Measurements from ENCODE around the gene PHLDA2.

The PHLDA2 gene, protein sequence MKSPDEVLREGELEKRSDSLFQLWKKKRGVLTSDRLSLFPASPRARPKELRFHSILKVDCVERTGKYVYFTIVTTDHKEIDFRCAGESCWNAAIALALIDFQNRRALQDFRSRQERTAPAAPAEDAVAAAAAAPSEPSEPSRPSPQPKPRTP

DNA sequence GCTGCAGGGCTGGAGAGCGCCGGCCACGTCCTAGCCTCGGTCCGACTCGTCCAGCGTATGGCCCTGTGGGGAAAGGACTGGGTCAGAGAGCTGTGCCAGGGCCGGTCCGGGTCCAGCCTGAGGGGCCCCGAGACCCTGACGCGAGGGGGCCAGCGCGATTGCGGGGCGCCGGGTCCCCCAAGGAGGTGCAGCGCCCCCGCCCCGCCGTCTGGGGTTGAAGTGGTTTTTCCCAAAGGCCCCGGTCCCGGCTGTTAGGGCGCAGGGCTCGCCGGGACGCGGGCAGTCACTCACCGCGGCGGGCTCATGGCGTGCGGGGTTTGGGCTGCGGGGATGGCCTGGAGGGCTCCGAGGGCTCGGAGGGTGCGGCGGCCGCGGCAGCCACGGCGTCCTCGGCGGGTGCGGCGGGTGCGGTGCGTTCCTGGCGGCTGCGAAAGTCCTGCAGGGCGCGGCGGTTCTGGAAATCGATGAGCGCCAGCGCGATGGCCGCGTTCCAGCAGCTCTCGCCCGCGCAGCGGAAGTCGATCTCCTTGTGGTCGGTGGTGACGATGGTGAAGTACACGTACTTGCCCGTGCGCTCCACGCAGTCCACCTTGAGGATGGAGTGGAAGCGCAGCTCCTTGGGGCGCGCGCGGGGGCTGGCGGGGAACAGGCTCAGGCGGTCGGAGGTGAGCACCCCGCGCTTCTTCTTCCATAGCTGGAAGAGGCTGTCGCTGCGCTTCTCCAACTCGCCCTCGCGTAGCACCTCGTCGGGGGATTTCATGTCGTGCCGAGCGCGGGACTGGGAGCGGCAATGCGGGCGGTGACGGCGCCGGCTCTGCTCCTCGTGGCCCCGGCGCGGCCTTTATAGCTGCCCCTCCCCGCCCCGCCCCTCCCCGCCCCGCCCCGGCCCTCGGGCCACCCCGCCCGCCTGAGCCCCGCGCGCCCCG lies at the start of gene PHLDA2:
Gene PHLDA2, minus strand, starts transcription at position 816 of the 926 bp plus-strand sequence. Its CDS starts 56 bp downstream, at position 760.
- no peak for DNase-seq

DNA sequence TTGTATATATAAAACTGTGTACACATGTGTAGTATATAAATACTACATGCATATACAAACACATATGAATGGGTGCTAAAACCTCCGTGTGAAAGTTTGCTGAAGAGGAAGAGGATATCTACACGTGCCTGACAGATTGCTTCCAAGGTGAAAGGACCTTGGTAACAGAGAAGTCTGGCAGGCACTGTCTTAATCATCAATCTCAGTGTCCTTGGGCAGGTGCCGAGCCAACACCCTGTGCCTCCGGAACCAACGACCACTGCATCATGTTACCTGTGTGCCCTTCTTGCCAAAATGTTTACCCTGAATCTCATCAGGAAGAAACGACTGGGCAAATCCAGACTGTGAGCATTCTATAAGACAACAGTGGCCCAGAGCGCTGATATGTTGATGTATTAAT lies 47.9 kb upstream of the PHLDA2 start:
- peak; percentile 3 for DNase-seq

DNA sequence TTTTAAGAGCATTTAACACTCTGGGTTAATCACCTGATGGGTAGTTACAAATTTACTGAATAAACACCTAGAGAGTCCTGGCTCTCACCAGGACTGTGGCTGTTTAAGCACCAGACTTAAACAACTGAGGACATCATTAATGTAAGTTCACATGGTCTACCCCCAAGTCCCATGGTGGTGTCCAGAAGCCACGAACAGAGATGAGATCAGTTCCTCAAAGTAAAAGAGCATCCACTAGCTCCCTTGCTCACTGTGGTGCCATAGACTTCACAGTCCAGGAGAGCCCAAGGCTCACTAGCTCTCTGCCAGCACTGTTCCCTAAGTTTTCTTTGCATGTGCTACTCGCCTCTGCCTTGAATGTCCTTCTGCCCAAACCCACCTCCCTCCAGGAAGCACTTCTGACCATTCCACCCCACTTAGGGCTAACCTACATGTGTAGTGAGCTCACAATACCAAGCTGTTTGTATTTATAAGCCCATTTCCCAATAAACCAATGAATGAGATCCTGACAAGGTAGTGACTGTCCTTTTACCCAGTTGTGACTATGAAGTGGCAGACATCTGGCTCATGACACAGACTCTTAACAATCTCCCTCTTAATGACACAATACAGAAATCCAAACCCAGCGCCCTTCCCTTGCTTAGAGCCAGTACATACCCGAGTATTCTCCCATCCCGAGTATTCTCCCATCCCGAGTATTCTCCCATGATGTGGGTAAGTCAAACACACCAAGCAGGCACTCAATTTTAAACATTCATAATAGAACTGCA lies 47.3 kb upstream of the PHLDA2 start:
- peak; percentile 0 for DNase-seq

DNA sequence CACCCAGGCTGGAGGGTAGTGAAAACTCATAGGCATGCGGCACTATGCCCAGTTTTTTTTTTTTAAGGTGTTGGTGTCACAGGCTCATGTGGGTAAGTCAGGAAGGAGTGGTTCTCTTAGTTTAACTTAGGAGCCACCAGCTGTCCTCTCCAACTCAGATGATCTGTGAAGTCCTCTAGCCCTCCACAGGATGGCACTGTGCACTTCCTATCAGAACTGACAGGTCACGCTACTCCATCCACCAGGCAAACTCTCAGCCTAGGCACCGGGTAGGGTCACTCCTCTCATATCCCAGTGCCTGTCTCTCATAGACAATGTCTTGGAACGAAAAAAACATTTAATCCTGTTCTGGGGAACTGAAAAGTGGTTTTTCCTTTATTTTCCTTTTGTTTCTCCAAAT lies 46.4 kb upstream of the PHLDA2 start:
- no peak for DNase-seq

DNA sequence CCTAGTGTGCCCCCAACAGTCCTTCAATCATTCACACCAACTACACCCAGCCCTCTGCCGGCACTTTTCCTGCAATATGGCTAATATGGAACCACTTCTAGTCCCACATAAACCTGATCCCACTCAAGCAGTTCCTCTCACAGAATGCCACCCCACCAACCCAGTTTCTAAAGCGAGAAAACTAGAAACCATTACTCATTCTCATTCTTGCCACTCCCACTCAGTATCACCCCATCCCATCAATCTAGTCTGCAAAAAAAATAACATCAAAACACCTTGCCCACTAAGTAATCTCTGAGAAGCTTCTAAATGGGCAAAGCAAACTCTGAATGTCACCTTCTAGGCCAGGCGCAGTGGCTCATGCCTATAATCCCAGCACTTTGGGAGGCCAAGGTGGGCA lies 45.1 kb upstream of the PHLDA2 start:
- no peak for DNase-seq

DNA sequence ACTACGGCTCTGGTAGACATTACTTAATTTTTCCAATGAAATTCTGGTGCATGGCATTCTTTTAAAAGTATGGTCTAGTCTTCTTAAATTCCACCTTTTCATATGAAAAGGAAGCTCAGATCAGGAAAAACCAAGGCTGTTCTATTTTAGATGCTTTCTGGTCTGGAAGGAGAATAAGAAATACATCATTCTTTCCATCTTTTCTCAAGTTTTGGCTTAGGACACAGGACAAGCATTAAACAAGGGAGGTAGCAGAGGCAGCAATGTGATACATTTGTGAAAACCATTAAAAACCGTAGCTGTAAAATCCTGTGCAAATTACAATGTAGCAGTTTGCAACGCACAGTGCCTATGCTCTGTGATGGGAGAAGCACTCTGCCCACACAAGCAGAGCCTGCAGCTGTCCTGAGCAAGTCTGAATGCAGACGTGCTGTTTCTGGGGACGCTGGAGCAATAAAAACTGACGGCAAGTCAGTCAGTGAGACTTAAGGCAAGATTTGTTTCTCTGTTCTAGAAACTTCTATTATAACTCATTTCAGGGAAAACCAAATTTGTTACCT lies 39.2 kb upstream of the PHLDA2 start:
- no peak for DNase-seq

DNA sequence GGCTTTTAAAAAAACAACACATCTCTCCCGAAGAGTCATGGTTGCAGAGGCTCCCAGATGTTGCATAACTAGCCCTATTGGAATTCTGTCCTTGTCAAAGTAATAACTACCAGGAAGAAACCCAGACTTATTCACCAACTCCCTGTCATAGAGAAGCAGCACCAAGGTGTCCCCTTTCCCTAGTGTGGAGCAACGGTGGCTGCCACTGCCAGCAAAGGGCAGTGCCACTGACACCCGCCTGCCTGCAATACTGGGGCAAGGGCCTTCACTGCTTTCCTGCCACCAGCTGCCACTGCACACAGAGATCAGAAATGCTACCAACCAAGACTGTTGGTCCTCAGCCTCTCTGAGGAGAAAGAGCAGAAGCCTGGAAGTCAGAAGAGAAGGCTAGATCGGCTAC lies 35.6 kb upstream of the PHLDA2 start:
- no peak for DNase-seq

DNA sequence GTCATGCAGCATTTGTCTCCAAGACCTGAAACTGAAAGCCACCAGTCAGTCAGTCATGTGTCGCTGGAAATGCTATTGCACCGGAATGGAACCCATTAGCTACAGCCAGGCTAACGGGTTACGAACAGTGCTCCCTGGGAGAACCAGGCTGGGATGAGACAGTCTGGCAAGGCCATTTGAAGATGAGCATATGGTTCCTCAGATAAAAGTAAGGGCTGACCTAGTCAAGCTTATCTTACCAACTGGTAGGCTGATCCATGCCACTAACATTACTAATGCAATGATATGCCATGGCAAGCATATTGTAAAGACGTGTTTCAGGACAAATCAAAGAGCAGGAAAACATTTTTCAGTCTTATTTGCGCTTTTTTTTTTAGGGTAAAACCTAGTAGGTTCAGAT lies 34.5 kb upstream of the PHLDA2 start:
- DNase-seq = no peak

DNA sequence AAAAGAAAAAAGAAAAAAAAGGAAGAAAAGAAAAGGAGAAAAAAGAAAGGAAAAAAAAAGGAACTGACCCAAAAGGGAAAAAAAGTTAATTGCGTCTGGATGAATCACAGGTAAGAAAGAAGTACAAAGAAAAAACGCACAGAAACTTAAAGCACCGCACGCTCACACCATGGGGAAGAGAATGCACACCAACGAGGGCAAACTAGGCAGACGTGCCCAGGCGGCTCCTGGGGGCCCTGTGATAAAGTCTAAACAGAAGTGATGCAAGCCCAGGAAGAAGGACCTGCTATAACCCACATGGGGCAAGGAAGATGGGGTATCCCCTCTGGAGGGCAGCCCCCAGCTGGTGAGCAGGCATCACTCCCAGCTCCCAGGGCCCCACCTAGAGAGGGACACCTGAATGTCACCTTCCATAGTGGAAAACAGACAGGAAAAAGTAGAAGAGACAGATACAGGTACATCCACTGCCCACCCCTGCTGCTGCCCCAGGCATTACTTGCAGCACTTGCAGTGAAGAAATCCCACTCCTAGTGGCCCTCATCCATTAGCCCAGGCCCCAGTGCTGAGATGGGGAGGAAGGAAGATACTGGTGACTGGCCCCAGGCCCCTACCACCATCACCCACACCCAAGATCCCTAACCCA lies 34.0 kb upstream of the PHLDA2 start:
- no peak for DNase-seq

DNA sequence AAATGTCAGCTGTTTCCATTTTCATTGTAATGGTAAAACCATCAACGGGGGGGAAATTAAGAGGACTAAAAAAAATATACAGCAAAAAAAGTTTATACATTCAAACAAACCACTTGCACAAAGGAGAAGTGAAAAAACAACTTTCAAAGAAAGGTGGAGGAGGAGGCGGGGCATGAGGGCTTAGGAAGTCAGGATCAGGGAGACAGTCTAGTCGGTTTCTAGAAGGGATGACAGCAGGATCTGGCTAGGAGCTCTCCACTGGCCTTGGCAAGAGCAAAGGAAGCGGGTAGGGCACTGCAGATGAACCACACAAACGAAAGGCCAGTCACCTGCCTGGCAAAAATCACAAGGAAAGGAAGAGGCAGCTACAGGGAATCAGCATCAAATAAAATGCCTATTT lies 31.9 kb upstream of the PHLDA2 start:
- no peak for DNase-seq

DNA sequence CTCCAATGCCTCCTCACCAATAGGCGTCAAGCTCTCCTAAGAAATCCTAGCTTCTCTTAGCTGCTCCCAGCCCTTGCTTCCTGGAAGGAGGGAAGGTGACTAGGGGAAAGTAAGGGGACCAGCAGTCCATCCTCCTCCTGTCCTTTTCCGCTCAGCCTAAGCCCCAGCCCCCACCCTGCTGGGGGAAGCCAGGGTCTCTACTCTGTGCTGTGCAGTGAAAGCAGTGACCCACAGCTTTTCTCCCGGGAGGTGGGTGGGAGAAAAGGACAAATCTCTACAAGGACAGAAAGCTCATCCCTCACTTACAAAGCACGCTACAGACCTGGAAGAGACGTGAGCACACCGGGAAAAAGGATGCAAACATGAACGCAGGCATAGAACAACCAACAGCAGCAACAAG lies 30.9 kb upstream of the PHLDA2 start:
- DNase-seq = no peak

DNA sequence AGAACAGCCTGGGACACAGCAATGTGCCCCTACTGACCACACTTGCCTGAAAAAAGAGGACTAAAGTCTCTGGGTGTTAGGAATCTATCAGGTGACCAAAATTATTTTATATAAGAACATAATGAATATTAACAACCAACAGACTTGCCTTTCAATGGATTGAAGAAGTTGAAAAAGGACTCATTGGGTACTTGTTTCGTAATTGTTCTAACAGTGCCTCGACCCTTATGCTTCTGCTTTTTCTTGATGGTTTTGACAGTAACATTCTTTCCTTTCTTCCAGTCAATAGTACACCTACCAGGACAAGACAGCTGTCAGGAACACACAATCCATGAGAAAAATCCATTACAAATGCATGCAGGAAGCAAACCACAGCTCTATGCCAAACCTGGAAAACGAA lies 29.0 kb upstream of the PHLDA2 start:
- DNase-seq = no peak

DNA sequence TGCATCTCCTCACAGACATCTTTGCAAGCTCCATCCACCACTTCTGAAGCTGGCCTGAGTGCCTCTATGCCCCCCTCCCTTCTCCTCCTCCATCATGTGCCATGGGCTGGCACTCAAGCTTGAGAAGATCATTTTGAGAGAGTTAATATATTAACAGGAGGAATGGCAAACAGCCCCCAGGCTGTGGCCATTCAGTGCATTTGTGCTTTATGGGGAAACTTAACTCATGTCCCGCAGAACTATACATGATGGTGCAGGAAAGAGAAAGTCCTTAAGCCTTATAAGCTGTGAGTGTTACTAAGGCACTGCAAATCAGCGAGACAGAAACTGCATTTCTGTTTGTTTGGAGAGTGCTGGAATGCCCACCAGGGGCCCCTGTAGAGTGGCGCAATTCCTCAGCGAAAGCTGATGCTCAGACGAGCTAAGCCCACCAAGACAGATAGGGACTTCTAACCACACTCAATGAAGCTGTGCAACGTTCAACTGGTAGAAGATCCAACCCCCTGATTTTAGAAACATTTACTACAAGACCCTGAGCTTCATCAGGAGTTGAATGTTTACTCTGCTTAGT lies 26.8 kb upstream of the PHLDA2 start:
- no peak for DNase-seq

DNA sequence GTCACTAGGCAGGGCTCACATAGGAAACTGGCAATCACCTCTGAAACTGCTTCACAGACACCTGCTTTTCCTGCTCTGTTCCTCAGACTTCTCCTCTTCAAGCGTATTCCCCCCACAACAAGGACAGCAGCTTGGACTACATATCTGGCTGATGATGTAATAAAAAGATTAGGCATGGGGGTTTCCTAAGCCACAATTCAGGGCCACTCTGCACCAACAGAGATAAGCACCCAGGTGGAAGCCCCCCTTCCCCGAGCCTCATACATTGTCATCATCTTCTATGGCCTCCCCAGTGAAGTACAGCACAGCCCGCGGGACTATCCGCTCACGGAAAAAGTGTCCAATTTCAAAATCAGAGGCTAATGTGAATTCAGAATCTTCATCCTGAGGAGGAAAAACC lies 25.0 kb upstream of the PHLDA2 start:
- no peak for DNase-seq

DNA sequence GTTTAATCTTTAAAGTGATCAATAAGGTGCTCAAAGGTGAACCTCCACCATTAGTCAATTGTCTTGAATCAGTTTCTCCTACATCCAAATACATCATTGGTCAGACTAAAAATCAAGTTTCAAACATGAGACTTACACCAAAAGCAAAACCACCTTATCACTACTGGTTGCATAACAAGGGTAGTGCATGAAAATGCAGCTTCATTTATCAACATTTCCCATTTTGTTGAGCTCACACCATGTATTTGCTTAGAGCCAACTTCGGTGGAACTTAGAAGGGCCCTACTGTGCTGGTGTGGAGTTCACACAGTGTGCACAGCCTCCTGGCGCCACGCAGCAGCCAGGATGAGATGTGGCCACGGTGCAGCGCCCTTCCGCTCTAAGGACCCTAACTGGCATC lies 23.1 kb upstream of the PHLDA2 start:
- no peak for DNase-seq

DNA sequence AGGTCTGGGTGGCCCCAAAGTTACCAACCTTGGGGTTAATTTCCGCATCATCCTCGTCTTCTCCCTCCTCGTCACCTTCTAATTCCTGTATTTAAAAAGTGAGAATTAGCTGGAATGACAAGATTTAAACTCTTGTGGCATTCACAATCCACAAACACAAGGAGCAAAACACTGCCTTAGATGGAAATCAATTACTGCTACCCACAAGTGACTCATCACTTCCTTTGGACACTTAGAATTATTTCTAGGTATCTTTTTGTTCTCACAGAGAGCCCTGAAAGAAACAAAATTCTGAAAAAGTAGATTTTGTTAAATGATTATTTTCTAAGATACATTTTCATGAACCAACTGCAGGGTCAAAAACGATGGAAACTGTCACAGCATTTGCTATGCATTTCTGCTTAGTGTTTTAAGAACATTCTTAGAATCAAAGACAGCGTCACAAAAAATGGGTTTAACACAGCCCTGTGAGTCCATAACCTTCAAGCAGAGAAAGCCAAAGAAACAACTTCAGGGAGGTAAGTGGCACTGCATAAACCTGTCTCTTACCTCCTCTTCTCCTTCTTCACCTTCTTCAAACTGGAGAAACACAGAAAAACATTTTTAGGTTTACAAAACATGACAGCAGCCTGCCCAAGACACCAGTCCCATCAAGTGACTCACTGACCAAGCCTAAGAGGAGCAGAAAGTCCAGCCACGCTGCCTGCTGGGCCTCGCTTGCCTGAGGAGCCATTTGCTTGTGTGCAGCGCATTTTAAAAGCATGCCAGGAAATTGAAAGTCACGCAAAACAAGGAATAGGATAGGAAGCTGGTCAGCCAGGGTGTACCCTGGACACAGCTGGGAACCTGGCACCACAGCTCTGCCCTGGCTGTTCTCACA lies 22.3 kb upstream of the PHLDA2 start:
- no peak for DNase-seq

DNA sequence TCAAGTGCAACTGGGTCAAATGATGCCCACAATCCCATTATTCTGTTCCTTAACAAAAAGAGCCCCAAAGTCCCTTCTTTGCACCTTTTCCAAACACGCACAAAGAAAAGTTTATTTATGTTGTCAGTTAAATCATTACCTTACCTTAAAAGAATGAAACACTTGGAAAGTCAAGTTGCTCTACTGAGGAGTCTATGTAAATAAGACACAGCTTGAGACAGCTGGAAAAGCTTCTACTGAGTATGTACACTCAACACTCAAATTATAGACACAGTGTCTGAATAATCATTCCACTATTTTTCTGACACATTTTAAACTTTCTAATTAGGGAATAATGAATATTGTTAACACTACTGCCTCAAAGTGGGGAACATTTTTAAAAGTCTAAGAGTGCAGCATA lies 21.6 kb upstream of the PHLDA2 start:
- no peak for DNase-seq

DNA sequence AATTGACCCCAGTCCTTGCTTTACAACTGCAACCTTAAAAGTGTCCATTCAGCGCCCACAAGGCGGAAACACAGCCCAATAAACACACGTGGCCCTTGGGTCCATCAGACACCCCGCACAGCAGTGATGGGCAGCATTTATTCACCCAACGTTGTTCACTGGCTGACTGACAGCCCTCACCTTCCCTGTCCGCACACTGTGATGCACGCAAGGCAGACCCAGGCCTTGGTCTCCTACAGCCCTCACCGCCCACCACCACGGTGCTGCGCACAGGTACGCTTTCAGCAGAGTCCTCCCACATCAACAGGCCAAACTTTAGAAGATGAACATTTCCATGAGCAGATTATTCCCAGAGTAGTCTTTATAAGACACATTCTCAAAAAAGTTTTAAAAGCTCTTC lies 20.7 kb upstream of the PHLDA2 start:
- no peak for DNase-seq

DNA sequence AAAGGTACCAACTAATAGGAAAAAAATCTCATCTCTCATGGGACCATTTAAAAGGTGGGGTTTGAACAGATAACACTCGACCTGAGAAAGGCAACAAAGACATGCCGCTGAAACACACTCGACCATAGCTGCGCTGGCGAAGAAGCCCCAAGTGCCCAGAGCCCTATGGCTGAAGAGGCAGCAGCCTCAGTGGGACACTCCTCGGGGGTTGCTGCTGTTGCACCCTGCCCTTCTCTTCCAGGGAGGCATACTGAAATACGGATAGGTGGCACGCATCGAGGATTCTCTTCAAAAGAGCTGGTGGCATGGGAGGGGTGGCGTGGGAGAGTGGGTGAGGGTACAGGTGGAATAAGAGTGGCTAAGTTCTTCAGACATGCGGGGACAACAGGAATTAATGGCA lies 18.5 kb upstream of the PHLDA2 start:
- DNase-seq = no peak

DNA sequence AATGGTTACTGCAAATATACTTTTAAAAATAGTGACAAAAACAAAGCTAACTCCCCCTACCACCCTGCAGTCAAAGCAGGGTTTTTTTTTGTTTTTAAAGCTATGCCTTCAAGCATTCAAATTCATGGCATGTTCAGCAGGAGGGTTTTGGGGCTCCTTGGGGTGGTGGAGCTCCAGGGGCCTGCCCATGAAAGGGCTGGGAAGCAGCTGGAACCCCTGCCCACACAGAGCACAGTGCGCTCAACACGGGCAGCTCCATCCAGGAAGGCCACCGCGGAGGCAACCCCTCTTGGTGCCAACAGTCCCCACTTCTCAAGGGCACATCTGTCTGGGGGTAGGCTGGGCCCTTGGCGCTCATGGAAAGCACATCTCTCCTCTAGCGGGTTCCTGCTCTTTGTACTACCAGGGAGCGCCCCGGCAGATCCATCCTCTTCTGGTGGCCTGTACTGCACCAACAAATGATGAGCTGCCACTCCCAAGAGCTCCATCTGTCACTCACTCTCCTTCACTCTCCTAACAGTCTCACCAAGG lies 16.6 kb upstream of the PHLDA2 start:
- DNase-seq = no peak

DNA sequence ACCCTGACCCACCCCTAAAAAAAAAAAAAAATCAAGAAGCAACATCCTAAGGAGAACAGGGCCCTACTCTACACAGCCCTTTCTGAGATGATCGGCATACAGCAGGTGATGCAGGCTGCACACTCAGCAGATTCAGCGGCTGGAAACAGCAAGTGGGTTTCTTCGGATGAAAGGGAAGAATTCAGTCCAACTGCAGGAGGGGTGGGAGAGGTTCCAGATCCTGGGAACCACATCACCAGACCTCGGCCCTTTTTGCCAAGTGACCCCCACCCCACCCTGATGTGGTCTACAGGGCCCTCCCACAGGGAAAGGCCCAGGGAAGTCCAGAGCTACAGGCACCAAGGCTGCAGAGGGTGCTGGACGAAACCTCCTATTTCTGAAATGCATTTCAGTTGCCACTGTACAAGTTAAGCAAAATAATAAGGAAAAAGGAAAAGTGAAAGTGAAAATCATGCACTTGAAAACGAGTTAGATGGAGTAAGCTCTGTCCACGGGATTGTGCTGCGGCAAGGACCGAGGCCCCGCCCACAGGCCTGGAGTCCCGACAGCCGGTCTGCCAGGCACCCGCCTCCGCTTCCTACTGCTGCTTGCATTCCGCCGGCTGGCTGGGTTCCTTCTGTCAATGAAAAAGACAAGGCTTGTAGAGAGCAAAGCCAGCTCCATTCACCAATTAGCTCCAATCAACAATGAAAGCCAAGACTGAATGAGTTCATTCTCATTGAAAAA lies 16.0 kb upstream of the PHLDA2 start:
- DNase-seq = peak; percentile 93
